ENCODE data around the gene HSD11B2. TPM values are rescaled to one million over a fixed set of nuclear protein-coding genes. Genes with fewer than 3 reads are reported as not detected.

HSD11B2 gene
- total RNA-seq, 1 experiment from 2014 or later = 9.7 TPM

- TF ChIP-seq ELF1 (IDR thresholded peaks at IDR 0.05; ENCODE audit: borderline replicate concordance, low read depth) = no peak
- no peak for TF ChIP-seq ZFX (IDR thresholded peaks at IDR 0.05)
- TF ChIP-seq YY1 (IDR thresholded peaks at IDR 0.05; ENCODE audit: extremely low read depth, insufficient replicate concordance, low read depth, low read length) = no peak
- no peak for TF ChIP-seq ZBTB33 (IDR thresholded peaks at IDR 0.05; ENCODE audit: extremely low read depth, insufficient replicate concordance, low read length)
- TF ChIP-seq EZH2 (IDR thresholded peaks at IDR 0.05) = no peak
- TF ChIP-seq CEBPB (IDR thresholded peaks at IDR 0.05; ENCODE audit: low read depth) = no peak
- no peak for TF ChIP-seq EGR1 (IDR thresholded peaks at IDR 0.05; ENCODE audit: low read depth)
- TF ChIP-seq TCF7L2 (IDR thresholded peaks at IDR 0.05; ENCODE audit: borderline replicate concordance, extremely low read depth, insufficient read depth, insufficient read length) = no peak
- no peak for TF ChIP-seq ZNF274 (IDR thresholded peaks at IDR 0.05; ENCODE audit: low read depth, low read length)
- no peak for TF ChIP-seq SIN3A (IDR thresholded peaks at IDR 0.05; ENCODE audit: low read depth)
- TF ChIP-seq RAD21 (IDR thresholded peaks at IDR 0.05; ENCODE audit: low read depth) = no peak
- no peak for TF ChIP-seq REST (IDR thresholded peaks at IDR 0.05; ENCODE audit: low read depth)
- TF ChIP-seq SRF (IDR thresholded peaks at IDR 0.05; ENCODE audit: low read depth) = no peak
- no peak for TF ChIP-seq SP1 (IDR thresholded peaks at IDR 0.05; ENCODE audit: low read depth)
- no peak for TF ChIP-seq JUND (IDR thresholded peaks at IDR 0.05)
- no peak for TF ChIP-seq POLR2A (IDR thresholded peaks at IDR 0.05; ENCODE audit: borderline replicate concordance, extremely low read depth, insufficient read depth, insufficient read length)
- no peak for TF ChIP-seq CBX3 (IDR thresholded peaks at IDR 0.05; ENCODE audit: low read depth)
- no peak for TF ChIP-seq POLR2AphosphoS5 (IDR thresholded peaks at IDR 0.05; ENCODE audit: low read depth, low read length)
- no peak for TF ChIP-seq EZH2phosphoT487 (IDR thresholded peaks at IDR 0.05; ENCODE audit: borderline replicate concordance)
- Histone ChIP-seq H3K27ac (ENCODE audit: low read depth, low read length) (no peak overlapping the region), H3K4me2 (ENCODE audit: low read length) (no peak overlapping the region), H2AFZ (ENCODE audit: low read depth, low read length, poor library complexity, severe bottlenecking) (no peak overlapping the region), H3K79me2 (ENCODE audit: insufficient read depth, low read length) (no peaks in the 10 kb centered on the region), H3K9me3 (ENCODE audit: control insufficient read depth in 1 of 2, insufficient read depth in 1 of 2, low read depth in 1 of 2, low read length in 2 of 2) (no peaks in the 10 kb centered on the region), H3K9ac (ENCODE audit: low read length) (no peak overlapping the region), H3K4me1 (ENCODE audit: control insufficient read depth in 1 of 2, insufficient read depth in 2 of 2, low read length in 2 of 2) (peaks cover 3 to 9% of the 10 kb centered on the region in 2 experiments; a peak in 3 of 4 replicates), H3K9me2 (ENCODE audit: insufficient read depth) (no peaks in the 10 kb centered on the region), H3K27me3 (ENCODE audit: insufficient read depth, low read length) (no peaks in the 10 kb centered on the region), H3K36me3 (ENCODE audit: control insufficient read depth in 1 of 2, insufficient read depth in 2 of 2, low read length in 2 of 2) (no peaks in the 10 kb centered on the region), H3K4me3 (replicated peaks in 1 of 2; ENCODE audit: low read depth in 1 of 2, low read length in 2 of 2) (no peak overlapping the region), H4K20me1 (ENCODE audit: insufficient read depth) (no peaks in the 10 kb centered on the region)
- no TSS peak for BruUV-seq (replicated peaks)
- no peak for ATAC-seq
- RAD21 ChIA-PET (ENCODE audit: low non-redundant PET in 1 of 2, low total read pairs in 2 of 2, uncharacterized antibody in 2 of 2, unreplicated experiment in 2 of 2) = no interaction called here
- POLR2A ChIA-PET = no interaction called here
- CTCF ChIA-PET = no interaction called here
- no peak for DNase-seq (ENCODE audit: low read depth, low spot score)
- intact Hi-C loops (cut with micrococcal nuclease) = no loop called here
Observed at GRCh38 chr16:67421030-67421429, 9.9 kb upstream of the HSD11B2 start.

All from HCT116 (cell line).